NOMO-1 (cell line): Measurements from ENCODE around the gene GDNF.

Experiments
- DNase-seq, 2 experiments: peaks; one replicate each; lab custom pipeline; 2025; ENCODE audit not compliant: unreplicated experiment in 2 of 2; lab: John Stamatoyannopoulos, UW

The GDNF gene

DNA sequence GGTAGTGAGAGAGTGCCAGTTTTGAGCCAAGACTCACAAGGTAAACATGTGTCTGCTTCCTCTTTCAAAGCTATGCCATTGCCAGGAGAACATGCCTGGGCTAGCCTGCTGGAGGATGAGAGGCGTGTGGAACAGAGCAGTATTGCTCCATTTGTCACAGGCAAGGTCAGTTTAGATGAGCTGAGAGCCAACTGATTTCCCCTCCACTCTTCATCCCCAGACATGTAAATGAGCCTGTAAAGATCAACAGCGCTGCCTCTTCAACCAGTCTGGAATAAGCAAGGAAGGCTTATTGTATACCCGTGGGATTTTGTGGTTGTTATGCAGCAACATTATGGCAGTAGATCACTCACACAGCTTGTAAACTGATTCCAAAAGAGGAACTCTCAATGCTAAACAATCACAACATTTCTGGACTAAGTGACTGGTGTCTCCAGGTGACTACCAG lies 8.2 kb upstream of the GDNF start:
- peak; percentile 28 to 78 for DNase-seq

DNA sequence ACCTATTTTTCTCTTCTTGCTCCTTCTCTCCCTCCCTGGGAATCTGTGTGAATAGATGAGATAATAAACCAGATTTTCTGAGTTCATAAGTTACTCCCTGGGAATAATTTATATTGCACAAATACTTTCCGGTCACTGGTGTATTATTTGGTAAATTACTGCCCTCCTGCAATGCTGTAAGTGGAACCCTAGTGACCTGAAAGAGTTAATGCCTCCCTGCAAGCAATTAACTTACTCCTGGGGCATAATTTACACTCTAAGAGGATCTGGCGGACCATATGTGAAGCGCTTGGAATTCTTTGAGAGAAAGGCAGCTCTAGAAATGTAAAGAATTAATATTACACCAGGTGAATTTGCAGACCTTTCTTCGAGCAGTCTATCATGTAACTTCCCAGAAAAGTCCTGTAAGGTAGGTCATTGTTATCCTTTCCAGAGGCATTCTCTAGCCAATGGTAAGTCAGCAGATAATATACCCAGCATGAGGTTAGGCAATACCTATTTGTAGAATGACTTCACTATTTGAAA lies 7.0 kb upstream of the GDNF start:
- DNase-seq, result no peak

DNA sequence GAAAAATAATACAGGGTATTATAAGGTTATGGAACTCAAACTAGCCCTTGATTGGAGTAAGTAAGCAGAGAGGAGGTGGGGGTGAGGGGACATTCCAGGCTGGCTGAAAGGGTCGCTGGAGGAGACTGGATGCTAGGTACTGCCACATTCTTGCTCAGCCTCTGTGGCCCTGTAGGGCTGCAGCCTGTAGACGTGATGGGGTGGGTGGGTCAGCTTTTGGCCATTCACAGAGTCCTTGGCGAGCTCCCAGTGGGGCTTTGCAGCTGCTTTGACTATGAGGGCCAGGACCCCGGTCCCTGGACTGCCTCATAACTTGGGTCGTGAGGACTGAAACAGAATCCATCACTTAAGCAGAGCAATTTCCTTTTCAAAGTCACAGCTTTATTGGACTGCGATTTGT lies 4.2 kb upstream of the GDNF start:
- DNase-seq, result no peak

DNA sequence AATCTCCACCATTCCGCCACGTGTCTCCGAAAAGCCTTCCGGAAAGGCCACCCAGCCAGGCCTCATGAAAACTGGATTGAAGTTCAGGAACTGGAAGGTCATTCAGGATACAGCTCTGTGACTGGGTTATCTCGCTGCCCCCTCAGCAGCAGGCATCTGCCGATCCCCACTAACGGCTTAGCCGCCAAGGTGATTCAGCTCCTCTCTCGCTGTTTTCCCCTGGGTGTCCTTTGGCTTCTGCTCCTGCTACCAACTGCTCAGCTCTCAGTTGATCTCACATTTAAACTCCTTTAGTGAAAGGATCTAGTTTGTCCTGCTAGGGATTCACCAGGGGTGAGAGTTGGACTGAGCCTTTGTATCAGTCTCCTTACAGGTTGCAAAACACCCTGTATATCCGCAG lies 2.2 kb upstream of the GDNF start:
- DNase-seq, result no peak

DNA sequence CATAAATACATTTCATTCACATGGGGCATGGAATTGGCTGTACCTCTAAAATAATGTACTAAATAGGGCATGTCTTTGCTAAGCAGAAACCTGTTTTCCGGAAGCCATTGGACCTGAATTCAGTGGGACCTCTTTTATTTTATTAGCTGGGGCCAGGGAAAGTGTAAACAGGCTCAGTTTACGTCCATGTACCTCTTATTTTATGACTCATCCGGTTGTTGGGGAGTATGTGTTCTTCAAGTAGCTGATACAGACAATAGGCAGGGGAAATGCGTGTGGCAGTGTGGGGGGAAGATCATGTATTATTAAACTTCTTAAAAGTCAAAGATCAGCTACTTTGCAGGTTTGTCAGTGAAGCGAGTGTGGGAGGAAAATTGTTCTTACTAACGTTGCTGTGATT lies 1.4 kb upstream of the GDNF start:
- no peak for DNase-seq

DNA sequence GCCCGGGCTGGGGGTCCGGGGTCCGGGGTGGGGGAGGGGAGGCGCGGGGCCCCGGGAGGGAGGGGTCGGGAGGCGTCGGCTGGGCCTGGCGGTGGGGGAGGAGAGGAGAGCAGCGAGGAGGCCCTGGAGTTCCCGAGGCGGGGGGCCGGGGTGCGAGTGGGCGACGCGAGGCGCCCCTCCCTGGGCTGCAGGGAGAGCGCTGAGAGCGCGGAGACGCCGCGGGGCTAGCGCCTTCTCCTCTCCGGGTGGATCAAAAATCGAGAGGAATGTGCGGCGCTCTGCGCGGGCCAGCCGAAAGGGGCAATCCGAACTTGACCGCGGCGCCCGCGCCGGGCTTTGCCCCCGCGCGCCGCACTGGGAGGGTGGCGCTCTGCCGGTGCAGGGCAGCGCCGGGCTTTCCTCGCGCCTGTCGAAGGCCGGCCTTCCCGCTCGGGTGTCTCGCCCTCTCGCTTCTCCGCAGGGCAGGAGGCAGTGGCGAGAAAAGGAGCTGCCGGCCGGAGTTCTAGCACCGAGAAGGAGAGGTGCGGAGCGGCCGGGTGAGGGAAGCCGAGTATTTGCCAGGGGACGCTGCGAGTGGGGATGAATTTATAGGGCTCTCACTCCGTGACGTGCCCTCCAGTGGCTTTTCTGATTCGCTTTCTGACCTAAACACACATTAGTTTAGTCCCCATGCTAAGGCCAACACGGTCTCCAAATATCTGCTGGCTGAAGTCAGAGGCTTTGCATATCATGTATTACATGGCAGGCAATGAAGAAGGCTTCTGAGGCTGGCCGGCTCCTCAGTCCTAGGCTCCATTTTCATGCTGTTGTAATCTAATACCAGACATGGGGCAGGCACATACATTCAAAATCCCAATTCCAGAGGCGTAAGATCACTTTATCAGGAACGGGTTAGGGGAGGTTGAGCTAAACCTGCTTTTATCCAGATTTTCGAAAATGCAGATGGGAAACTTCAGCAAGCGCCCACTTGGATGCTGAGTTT lies 503 bp upstream of the GDNF start:
- DNase-seq, result peak in 1 of 2 experiments; percentile 32

DNA sequence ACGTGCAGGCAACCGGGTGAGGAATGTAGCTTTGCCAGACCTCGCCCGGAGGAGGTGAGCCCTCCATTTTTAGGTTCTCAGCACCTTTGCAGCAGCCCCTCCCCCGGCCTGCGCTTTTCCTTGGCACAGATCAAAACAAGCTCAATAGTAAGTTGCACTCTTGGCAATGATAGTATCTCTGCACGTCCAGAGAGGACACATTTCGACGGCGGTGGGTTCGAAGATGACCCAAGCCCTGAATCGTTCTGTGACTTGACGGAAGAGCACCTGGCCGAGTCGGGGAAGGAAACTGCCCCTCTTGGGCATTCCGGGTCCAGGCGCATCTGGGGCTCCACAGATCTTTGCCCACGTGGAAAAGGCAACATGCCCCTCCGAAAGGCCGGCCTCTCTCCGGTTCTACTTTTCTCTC lies 904 bp downstream of the GDNF start:
- no peak for DNase-seq

DNA sequence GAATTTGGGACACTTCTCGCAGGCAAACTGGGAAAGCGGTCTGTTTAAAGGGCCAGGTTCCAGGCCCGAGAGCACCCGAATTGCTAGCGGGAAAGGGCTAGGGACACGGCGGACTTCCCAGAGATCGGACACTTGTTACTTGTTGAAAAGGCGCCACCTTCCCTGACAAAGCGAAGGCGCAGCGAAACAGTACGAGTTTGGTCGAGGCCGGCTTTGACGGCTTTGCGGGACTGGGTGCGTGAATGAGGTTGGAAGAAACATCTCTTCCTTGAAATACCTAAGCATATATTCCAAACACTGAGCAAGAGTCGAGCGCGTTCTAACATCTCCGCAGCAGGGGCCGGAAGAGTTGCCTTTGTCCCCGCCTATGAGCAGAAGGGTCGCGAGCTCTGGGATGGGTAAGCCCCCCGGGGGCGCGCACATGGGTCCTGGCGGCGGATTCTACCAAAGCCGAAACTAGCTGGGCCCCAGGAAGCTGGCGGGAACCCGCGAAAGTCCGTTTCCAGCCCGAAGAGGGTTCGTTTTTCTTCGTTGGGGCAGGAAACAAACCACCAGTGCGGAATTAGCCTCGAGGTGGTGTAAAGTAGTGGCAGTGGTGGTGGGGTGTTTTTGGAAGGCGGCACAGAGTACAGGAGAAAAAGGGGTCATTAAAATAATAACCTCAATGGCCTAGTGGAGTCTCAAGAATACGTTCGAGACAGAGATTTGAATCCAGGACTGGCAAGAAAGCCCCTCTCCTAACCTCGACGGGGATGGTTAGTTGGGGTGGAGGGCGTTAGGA lies 1.5 kb downstream of the GDNF start:
- peak in 1 of 2 experiments; percentile 22 for DNase-seq

DNA sequence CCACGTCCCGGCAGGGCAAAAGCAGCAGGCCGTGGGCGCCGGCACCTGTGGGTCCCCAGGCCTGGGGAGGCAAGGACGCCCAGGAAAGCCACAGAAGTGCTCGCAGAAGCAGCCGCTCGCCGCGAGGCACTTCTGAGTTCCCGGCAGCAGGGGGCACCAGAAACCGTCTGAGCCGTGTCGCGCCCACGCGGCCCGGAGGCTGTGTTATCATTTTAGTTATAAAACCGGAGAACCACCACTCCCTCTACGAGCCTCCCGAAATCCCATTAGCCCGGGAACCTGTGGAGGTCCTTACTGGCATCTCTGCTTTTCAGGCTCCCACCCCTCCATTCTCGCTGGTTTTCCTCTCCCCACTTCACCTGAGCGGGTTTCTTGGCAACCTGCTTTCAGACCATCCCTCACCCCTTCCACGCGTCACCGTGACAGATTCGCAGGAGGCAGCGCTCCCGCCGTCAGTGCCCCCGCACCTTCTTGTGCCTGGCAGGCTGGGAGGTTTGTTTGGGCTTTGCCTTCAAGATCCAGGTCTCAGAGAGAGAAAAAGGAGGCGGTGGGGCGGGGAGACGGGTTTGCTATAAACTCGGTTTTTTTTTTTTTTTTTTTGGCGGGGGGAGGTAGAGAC lies 2.3 kb downstream of the GDNF start:
- peak; percentile 81 to 84 for DNase-seq

DNA sequence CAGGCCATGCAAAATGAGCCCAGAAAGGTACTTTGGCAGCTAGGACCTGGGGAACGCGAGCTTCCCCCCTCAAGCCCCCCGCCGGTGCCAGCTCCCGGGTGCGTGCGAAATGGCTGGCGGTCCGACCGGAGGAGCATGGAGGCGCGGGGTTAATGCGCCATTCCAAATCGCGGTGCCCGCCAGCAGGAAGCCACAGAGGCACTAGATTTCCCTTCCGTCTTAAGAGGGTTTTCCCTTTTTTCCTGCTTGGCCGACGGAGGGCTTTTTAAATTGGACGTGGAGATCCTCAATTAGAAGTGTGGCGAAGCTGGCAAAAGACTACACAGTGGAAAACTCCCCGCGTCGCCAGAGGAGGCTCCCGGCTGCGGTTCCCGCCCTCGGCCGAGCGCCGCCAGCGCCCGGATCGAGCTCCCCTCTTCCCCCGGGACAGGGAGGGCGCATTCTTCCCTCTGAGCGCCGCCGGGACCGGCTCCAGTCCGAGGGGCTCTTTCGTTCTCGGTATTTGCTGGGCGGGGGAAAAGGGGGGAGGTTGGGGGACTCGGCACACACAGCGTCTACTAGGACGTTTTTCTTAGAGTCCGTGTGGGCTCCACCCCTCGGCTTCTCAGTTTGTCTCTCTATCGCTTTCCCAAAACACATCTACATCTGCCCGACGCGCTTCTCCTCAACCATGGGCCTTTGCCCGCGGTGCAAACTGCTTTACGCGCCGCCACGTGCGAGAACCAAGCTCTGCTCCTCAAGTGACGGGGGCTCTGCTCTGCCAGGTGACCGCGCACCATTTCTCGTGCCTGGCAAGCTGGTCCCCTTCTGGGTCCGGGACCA lies 3.0 kb downstream of the GDNF start:
- DNase-seq, result peak; percentile 46 to 64

DNA sequence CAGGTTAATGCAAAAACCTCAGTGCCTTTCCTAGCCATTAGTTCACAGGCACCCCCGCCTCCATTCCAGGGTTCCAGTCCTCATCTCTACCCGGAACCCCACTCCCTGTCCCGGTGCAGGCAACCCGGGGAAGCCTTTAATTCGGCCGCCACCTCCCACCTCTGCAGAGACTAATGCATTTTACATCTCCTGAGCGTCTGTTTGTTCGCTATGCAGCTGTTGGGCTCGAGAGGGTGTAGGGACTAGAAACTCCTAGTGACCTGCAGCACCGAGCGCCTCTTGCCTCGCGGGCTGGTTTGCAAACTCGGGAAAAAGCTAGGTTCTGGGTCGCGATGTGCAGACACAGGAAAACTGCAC lies 3.6 kb downstream of the GDNF start:
- no peak for DNase-seq

DNA sequence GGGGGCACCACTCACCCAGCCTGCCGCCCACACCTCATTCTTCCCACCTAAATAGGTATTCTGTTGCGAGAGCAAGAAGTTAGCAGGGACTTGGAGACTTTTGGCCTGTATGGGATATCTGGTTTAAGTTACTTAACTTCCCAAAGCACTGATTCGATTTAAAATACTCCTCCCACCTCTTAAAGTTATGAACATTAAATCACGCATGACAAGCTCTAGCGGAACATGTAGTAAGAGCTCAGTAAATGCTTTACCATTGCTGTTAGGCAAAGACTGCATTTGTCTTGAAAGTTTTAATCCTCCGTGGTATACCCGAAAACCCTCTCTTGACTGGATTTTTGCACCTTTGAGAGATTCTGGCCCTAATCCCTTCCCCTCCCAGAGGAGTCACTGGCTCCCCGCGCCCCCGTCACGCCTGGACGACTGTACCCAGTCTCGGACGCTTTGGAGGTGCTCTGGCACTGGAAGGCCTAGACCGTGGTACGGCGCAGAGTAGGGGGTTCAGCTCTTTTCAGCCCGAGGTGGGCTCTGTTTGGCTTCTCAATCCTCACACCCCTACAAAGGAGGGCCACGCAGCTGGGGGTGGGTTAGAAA lies 4.4 kb downstream of the GDNF start:
- no peak for DNase-seq

DNA sequence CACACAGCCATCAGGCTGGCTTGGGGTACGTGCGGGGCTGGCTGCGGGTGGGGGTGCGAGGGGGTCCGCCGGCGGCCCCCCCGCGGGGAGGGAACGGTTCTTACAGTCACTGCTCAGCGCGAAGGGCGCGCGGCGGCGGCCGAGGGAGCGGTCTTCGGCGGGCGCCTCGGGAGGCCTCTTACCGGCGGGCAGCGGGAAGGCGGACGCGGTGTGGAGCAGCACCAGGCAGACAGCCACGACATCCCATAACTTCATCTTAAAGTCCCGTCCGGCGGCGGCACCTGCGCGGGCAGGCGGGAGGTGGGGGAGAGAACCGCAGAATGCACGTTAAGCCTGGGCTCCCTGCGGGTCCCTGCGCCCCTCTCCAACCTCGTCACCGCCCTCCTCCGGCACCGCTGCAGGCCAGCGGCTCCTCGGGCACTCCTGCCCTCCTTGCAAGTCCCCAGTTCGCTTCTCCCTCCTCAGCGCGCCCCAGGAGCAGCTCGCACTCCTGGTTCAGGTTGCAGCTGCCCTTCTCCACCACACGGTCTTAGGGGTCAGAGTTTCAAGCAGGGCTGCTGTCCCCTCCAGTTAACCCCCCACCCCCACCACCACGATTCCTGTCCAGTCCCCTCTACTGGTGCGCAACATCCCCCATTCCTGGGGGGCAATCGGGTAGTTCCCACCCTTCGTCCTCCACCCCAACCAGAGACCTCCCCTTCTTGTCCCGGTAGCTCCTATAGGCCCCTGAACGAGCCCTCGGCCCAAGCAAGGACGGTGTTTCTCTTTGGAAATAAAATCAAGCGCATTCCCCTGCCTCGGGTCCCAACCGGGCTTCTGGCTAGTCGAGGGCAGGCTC lies 5.1 kb downstream of the GDNF start:
- DNase-seq, result no peak

DNA sequence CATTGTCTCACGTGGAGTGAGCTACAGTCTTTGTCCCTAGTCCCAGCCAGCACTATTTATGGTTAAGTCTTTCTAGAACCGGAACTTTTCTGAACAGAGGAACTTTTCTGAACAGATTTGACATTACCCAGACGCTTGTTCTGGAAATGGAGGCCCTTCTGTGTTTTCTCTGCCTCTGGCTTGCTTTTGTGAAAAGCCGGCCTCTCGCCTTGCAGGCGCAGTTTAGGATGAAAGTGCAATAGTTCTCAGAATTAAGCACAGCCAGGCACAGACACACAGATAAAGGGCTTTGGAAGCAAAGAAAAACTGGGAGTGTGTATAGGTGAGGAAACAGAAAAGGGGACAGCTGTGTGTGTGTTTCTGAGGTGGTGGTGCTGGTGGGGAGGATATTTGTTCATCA lies 5.9 kb downstream of the GDNF start:
- DNase-seq, result no peak

DNA sequence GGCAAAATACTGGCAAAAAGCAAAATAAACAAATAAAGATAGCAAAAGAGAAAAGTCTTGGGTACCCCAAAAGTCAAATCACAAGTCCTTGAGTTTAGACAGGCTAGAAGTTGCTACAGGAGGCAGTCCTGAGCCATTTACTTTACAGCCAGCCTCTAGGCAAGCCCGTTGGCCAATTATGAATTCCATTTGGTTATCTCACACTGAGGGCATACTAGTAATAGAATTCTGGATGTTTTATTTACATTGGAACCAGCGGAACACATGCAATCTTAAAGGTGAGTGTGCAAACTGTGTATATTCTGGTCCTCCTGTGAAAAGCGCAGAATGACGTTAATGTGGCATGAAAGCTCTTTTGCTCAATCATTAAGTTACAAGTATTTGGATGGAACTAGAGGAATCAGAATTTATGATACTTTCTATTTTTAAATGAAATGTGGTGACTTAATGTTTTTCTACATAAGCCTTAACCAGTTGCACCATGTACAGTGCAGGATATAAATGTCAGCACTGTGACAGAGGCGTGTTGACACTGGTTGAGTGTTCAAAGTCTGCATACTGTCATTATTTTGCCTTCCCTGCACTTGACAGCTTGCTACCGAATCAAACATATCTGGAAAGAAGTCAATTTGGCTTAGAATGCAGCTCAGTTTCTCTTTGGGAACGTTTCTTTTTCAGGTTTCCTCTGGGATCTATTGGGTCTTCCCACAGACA lies 7.9 kb downstream of the GDNF start:
- DNase-seq, result no peak

DNA sequence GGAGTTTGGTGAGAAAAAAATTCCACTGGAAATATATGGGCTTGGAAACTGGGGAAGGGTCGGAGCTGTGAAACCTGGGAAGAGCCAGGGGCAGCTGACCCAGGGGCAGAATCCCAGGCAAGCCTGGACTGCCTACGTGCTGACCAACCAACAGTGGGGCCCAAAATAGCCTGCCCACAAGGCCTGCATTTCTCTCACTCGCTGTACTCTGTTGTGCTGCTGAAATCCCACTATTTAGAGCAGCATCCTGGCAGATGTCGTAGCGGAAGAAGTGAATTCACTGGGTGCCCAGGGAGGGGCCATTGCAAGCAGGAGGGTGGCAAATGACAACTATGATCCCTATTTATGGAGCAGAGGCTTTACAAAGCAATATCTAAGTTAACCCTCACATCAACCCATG lies 9.5 kb downstream of the GDNF start:
- no peak for DNase-seq

DNA sequence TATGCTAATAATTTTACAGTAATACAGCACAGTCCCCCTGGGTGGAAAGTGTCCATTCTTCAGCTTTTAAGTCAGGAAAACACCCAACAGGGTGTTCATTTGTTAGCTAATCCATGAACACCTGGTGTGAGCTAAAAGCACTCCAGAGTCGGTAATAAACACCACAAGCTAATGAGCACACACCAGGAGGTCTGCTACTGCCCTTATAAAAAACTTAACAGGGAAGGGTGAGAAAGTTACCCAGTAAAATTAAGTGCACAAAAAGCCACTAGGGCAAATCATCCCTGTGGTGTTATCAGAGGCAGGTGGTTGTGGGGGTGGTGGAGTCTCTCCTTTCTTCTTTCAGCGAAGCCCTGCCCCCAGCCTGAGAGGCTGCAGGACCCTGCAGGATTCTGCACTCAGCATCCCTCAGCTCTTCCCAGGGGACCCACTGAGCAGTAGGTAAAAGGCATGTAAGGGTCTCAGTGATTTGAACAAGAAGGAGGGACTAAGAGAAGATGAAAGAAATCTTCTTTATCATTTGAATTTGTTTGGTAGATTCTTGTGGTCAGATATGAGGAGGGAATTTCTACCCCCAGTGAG lies 14.4 kb downstream of the GDNF start:
- no peak for DNase-seq
